ACC112 (cell line): ENCODE results near the gene SOX18.
"Not testable (repeated sequence)": the region's sequence is repeated elsewhere in the genome, so short reads cannot be mapped to it uniquely, and the experiment has no call there.

Experiments
- H2AFZ ChIP-seq: fragments of 200-600 bp; sonication (generic); one replicate; pipeline ENCODE4 v1.6.0; 2017; ENCODE audit warnings: antibody characterized with exemption, low read length; ENCODE audit not compliant: unreplicated experiment
- H3K27ac ChIP-seq: fragments of 200-600 bp; sonication (generic); 2 replicates; pipeline ENCODE4 v1.5.1; 2014; ENCODE audit warnings: low read depth, mild to moderate bottlenecking, antibody characterized with exemption, low read length, moderate library complexity
- H3K27me3 ChIP-seq: fragments of 200-600 bp; sonication (generic); 2 replicates; pipeline ENCODE4 v1.6.1; 2014; ENCODE audit warnings: mild to moderate bottlenecking, antibody characterized with exemption, low read length, moderate library complexity, mixed read lengths; ENCODE audit not compliant: insufficient read depth
- H3K36me3 ChIP-seq: fragments of 200-600 bp; sonication (generic); 2 replicates; pipeline ENCODE4 v1.6.1; 2016; ENCODE audit warnings: mild to moderate bottlenecking, antibody characterized with exemption, low read length, moderate library complexity, mixed read lengths; ENCODE audit not compliant: insufficient read depth
- H3K4me1 ChIP-seq: fragments of 200-600 bp; sonication (generic); one replicate; pipeline ENCODE4 v1.6.1; 2016; ENCODE audit warnings: low read length, mixed read lengths; ENCODE audit not compliant: insufficient read depth, unreplicated experiment, control insufficient read depth
- H3K4me3 ChIP-seq: fragments of 200-600 bp; sonication (generic); 2 replicates; pipeline ENCODE4 v1.5.1; 2014; ENCODE audit warnings: mild to moderate bottlenecking, low read depth, low read length
- H3K79me2 ChIP-seq: fragments of 200-600 bp; sonication (generic); one replicate; pipeline ENCODE4 v1.6.0; 2016; ENCODE audit warnings: low read length; ENCODE audit not compliant: control insufficient read depth, unreplicated experiment, insufficient read depth

The SOX18 gene

GRCh38 chr20:64025101-64025825 is 24.2 kb downstream of the SOX18 start:
- H3K36me3 ChIP-seq, result peaks cover 28% of the 10 kb centered on the region; the same call in 1 of the 2 replicates

GRCh38 chr20:64024141-64024990 is 25.1 kb downstream of the SOX18 start:
- Histone ChIP-seq H3K27me3 (no peaks in the 10 kb centered on the region), H3K4me3 (no peak overlapping the region), H2AFZ (no peak overlapping the region), H3K27ac (no peak overlapping the region), H3K36me3 (peaks cover 27% of the 10 kb centered on the region; the same call in 1 of the 2 replicates), H3K79me2 (no peaks in the 10 kb centered on the region), H3K4me1 (no peaks in the 10 kb centered on the region)

More at GRCh38 chr20:64025101-64025825, 24.2 kb downstream of the SOX18 start:
- H3K79me2 ChIP-seq, result no peaks in the 10 kb centered on the region
- H3K4me3 ChIP-seq, result no peak overlapping the region
- H3K27ac ChIP-seq, result no peak overlapping the region
- H2AFZ ChIP-seq, result no peak overlapping the region
- H3K27me3 ChIP-seq, result no peaks in the 10 kb centered on the region
- H3K4me1 ChIP-seq, result peaks cover 4% of the 10 kb centered on the region

GRCh38 chr20:64023361-64024140 is 25.9 kb downstream of the SOX18 start:
- Histone ChIP-seq H3K4me3 (no peak overlapping the region), H3K27me3 (no peaks in the 10 kb centered on the region), H3K4me1 (no peaks in the 10 kb centered on the region), H3K79me2 (no peaks in the 10 kb centered on the region), H3K36me3 (peaks cover 23% of the 10 kb centered on the region; the same call in 1 of the 2 replicates), H3K27ac (no peak overlapping the region), H2AFZ (no peak overlapping the region)

- H3K36me3 ChIP-seq, result peaks cover 18% of the 10 kb centered on the region; the same call in 1 of the 2 replicates
- no peak overlapping the region for H2AFZ ChIP-seq
- no peaks in the 10 kb centered on the region for H3K79me2 ChIP-seq
- H3K4me1 ChIP-seq, result no peaks in the 10 kb centered on the region
- no peak overlapping the region for H3K4me3 ChIP-seq
- no peak overlapping the region for H3K27ac ChIP-seq
- no peaks in the 10 kb centered on the region for H3K27me3 ChIP-seq
These were observed 26.6 kb downstream of the SOX18 start for GRCh38 chr20:64022671-64023360.

GRCh38 chr20:64021124-64021975 is 28.1 kb downstream of the SOX18 start:
- Histone ChIP-seq H3K79me2 (no peaks in the 10 kb centered on the region), H2AFZ (no peak overlapping the region), H3K27me3 (no peaks in the 10 kb centered on the region), H3K4me3 (no peak overlapping the region), H3K4me1 (no peaks in the 10 kb centered on the region), H3K36me3 (peaks cover 14% of the 10 kb centered on the region; the same call in 1 of the 2 replicates), H3K27ac (no peak overlapping the region)

- H3K36me3 ChIP-seq, result peaks cover 14% of the 10 kb centered on the region
- H3K27ac ChIP-seq, result no peak overlapping the region
These were observed 33.8 kb downstream of the SOX18 start for GRCh38 chr20:64015635-64016034.

GRCh38 chr20:64012385-64013154 is 36.9 kb downstream of the SOX18 start:
- not testable (repeated sequence) for H3K79me2 ChIP-seq, H3K27ac ChIP-seq, H3K4me1 ChIP-seq, H2AFZ ChIP-seq, H3K27me3 ChIP-seq, H3K4me3 ChIP-seq
- peaks cover 41% of the 10 kb centered on the region for H3K36me3 ChIP-seq

More at GRCh38 chr20:64015635-64016034, 33.8 kb downstream of the SOX18 start:
- H3K27me3 ChIP-seq, result no peaks in the 10 kb centered on the region
- H3K4me1 ChIP-seq, result no peaks in the 10 kb centered on the region
- H3K4me3 ChIP-seq, result no peak overlapping the region
- no peaks in the 10 kb centered on the region for H3K79me2 ChIP-seq
- no peak overlapping the region for H2AFZ ChIP-seq

GRCh38 chr20:64011366-64011779 is 38.1 kb downstream of the SOX18 start:
- Histone ChIP-seq H3K4me3 (no peak overlapping the region), H3K4me1 (no peaks in the 10 kb centered on the region), H3K27me3 (no peaks in the 10 kb centered on the region), H2AFZ (no peak overlapping the region), H3K79me2 (peaks cover 3% of the 10 kb centered on the region), H3K36me3 (peaks cover 45% of the 10 kb centered on the region), H3K27ac (no peak overlapping the region)

- Histone ChIP-seq H3K27me3 (no peaks in the 10 kb centered on the region), H3K4me1 (no peaks in the 10 kb centered on the region), H3K79me2 (peaks cover 3% of the 10 kb centered on the region), H3K36me3 (peaks cover 45% of the 10 kb centered on the region), H3K4me3 (no peak overlapping the region), H3K27ac (no peak overlapping the region), H2AFZ (no peak overlapping the region)
These were observed 38.7 kb downstream of the SOX18 start for GRCh38 chr20:64010711-64011237.
